ENCODE measurements around the gene MYDGF. TPM values are rescaled to one million over a fixed set of nuclear protein-coding genes. Genes with fewer than 3 reads are reported as not detected.
A peak's percentile ranks its signal among the peaks of the same experiment; 100 is the strongest.
"Not testable (repeated sequence)": the region's sequence is repeated elsewhere in the genome, so short reads cannot be mapped to it uniquely, and the experiment has no call there.

The MYDGF gene
- total RNA-seq, 1 experiment from 2014 or later, result 250 TPM

GRCh38 chr19:4693471-4694121, 23.5 kb upstream of the MYDGF start:
- Histone ChIP-seq H3K9me3 (replicated peaks) (no peaks in the 10 kb centered on the region), H3K27ac (peak overlapping the region; percentile 41; the same call in 1 of the 2 replicates), H3K4me1 (replicated peaks) (peaks cover 45% of the 10 kb centered on the region), H3K4me3 (no peak overlapping the region), H3K36me3 (peaks cover 91% of the 10 kb centered on the region), H3K27me3 (replicated peaks) (no peaks in the 10 kb centered on the region)
- DNase-seq (ENCODE audit: low read depth in 1 of 2, low spot score in 2 of 2), result no peak

DNA sequence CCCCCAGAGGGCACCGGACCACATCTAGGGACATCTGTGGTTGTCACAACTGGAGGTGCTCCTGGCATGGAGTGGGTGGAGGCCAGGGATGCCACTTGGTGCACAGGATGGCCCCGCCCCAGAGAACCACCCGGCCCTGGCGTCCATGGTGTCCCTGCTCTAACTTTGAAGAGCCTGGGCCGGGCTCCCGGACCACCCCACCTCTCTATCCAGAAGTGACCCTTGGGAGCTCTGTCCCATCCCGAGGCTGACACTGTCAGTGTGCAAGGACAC, 22.9 kb upstream of the MYDGF start:
- H3K4me1 ChIP-seq (replicated peaks), result peaks cover 43% of the 10 kb centered on the region
- H3K27ac ChIP-seq, result no peak overlapping the region
- H3K36me3 ChIP-seq, result peaks cover 91% of the 10 kb centered on the region
- no peaks in the 10 kb centered on the region for H3K27me3 ChIP-seq (replicated peaks)
- H3K9me3 ChIP-seq (replicated peaks), result no peaks in the 10 kb centered on the region
- no peak for DNase-seq (ENCODE audit: low read depth in 1 of 2, low spot score in 2 of 2)
- H3K4me3 ChIP-seq, result no peak overlapping the region

DNA sequence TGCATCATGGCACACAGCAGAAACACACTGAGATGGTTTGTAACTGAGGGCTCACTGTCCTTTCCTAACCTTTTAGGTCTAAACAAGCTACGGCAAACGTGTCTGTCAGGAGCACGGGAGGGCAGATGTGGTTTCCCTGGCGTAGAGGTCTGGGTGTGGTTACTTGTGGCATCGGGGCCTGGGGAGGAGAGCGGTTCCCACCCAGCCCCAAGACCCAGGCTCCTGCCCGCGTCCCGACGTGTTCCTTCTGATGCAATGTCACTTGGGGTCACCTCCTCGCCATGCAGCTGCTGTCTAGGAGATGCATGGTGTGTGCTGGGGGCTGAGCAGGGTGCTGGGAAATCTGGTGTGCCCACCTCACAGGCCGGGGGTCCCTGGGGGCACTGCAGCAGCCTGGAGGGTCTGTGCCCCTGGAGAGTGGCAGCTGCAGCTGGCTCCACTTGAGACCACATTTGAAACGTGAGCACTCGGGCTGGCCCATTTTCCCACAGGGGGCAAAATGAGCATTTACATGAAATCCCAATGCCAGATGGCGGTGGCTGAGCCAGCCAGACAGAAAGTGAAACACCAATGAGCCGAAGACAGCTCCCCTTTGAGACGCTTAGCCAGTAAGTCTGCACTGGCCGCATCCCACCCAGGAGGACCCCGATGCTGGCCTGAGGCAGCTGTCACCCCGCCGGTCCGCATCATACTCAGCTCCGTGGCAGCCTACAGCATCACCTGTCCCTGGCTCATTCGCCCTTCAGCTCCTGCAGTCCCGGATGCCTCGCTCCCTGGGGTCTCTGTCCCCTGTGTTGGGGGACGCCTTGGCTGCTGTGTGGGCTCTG, 22.3 kb upstream of the MYDGF start:
- H3K4me1 ChIP-seq (replicated peaks), result peaks cover 37% of the 10 kb centered on the region
- peaks cover 91% of the 10 kb centered on the region for H3K36me3 ChIP-seq
- H3K27me3 ChIP-seq (replicated peaks), result no peaks in the 10 kb centered on the region
- H3K27ac ChIP-seq, result no peak overlapping the region
- no peaks in the 10 kb centered on the region for H3K9me3 ChIP-seq (replicated peaks)
- H3K4me3 ChIP-seq, result no peak overlapping the region
- no peak for DNase-seq (ENCODE audit: low read depth in 1 of 2, low spot score in 2 of 2)

- no peak overlapping the region for H3K4me3 ChIP-seq
- DNase-seq (ENCODE audit: low read depth in 1 of 2, low spot score in 2 of 2), result no peak
- H3K36me3 ChIP-seq, result peaks cover 94% of the 10 kb centered on the region
Measured at GRCh38 chr19:4691373-4691772, 21.2 kb upstream of the MYDGF start.

DNA sequence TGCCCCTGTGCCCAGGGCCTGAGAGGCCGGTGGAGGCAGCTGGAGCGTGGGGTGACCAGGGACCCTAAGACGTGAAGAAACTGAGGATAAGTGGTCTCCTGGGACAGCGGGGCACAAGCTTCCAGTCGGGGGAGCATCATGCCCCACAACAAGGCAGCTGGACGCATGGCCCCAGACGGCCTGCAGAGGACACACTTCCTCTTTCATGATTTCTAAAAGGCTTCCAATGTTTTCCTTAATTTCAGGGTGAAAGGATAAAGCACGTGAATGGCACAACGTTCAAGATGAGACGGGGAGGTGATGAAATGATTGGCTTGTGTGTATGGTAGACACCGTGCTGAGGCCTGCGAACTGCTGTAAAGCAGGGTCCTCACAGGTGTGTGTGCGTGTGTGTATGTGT, 20.2 kb upstream of the MYDGF start:
- Histone ChIP-seq H3K27ac (no peak overlapping the region), H3K9me3 (replicated peaks) (no peaks in the 10 kb centered on the region), H3K27me3 (replicated peaks) (no peaks in the 10 kb centered on the region), H3K4me3 (no peak overlapping the region), H3K4me1 (replicated peaks) (peaks cover 19% of the 10 kb centered on the region), H3K36me3 (peaks cover 89% of the 10 kb centered on the region)
- no peak for DNase-seq (ENCODE audit: low read depth in 1 of 2, low spot score in 2 of 2)

More at GRCh38 chr19:4691373-4691772, 21.2 kb upstream of the MYDGF start:
- H3K27me3 ChIP-seq (replicated peaks), result no peaks in the 10 kb centered on the region
- H3K27ac ChIP-seq, result no peak overlapping the region
- H3K4me1 ChIP-seq (replicated peaks), result peaks cover 27% of the 10 kb centered on the region
- no peaks in the 10 kb centered on the region for H3K9me3 ChIP-seq (replicated peaks)

DNA sequence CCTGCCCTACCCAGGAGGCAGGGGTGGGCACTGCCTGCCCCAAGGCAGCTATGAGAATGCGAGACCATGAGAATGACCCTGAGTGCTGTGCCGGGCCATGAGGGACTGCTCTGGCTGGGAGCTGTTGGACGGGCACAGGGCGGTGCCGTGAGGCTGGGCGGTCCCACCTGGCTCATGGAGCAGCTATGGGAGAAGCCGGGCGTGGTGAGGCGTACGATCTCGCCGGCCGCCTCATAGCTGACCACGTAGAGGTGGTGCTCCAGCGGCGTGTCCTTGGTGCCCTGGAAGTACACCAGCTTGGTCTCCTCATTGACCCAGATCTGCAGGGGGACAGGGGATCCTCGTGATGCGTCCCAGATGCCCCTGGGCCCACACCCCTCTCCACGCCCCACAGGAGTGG, 19.3 kb upstream of the MYDGF start:
- Histone ChIP-seq H3K9me3 (replicated peaks) (no peaks in the 10 kb centered on the region), H3K36me3 (peaks cover 87% of the 10 kb centered on the region), H3K27me3 (replicated peaks) (no peaks in the 10 kb centered on the region), H3K4me3 (no peak overlapping the region), H3K4me1 (replicated peaks) (peaks cover 10% of the 10 kb centered on the region), H3K27ac (no peak overlapping the region)
- DNase-seq (ENCODE audit: low read depth in 1 of 2, low spot score in 2 of 2), result no peak

- DNase-seq (ENCODE audit: low read depth in 1 of 2, low spot score in 2 of 2), result no peak
- Histone ChIP-seq H3K36me3 (peaks cover 87% of the 10 kb centered on the region), H3K9me3 (replicated peaks) (no peaks in the 10 kb centered on the region), H3K4me1 (replicated peaks) (peaks cover 2% of the 10 kb centered on the region), H3K27me3 (replicated peaks) (no peaks in the 10 kb centered on the region), H3K4me3 (no peak overlapping the region), H3K27ac (no peak overlapping the region)
Measured at GRCh38 chr19:4688587-4688986, 18.4 kb upstream of the MYDGF start.

GRCh38 chr19:4687396-4687795, 17.3 kb upstream of the MYDGF start:
- no peak for DNase-seq (ENCODE audit: low read depth in 1 of 2, low spot score in 2 of 2)
- H3K36me3 ChIP-seq, result peaks cover 87% of the 10 kb centered on the region
- H3K4me1 ChIP-seq (replicated peaks), result no peaks in the 10 kb centered on the region
- H3K27me3 ChIP-seq (replicated peaks), result no peaks in the 10 kb centered on the region
- H3K4me3 ChIP-seq, result no peak overlapping the region
- no peaks in the 10 kb centered on the region for H3K9me3 ChIP-seq (replicated peaks)
- no peak overlapping the region for H3K27ac ChIP-seq

DNA sequence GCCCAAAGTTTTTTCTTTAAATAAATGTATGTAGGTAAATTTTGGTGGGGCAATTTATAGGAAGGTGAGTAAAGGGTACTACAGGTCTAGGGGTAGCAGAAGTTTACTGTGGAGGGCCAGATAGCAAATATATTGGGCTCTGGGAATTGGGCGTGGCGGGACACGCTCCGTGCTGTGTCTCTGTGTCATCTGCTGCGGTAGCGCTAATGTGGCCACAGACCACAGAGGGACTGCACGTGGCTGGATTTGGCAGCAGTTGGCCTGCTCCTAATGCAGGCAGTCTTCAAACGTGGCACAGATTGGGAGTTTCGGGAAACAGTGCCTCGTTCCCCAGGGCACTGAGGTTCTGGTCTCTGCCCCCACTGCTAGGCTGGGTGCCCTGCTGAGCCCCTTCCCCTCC, 16.6 kb upstream of the MYDGF start:
- no peaks in the 10 kb centered on the region for H3K4me1 ChIP-seq (replicated peaks)
- DNase-seq (ENCODE audit: low read depth in 1 of 2, low spot score in 2 of 2), result no peak
- H3K9me3 ChIP-seq (replicated peaks), result no peaks in the 10 kb centered on the region
- H3K27ac ChIP-seq, result no peak overlapping the region
- no peaks in the 10 kb centered on the region for H3K27me3 ChIP-seq (replicated peaks)
- peaks cover 86% of the 10 kb centered on the region for H3K36me3 ChIP-seq
- H3K4me3 ChIP-seq, result no peak overlapping the region

- no peaks in the 10 kb centered on the region for H3K27me3 ChIP-seq (replicated peaks)
- DNase-seq (ENCODE audit: low read depth in 1 of 2, low spot score in 2 of 2), result no peak
- H3K36me3 ChIP-seq, result peaks cover 79% of the 10 kb centered on the region
- no peak overlapping the region for H3K4me3 ChIP-seq
- H3K9me3 ChIP-seq (replicated peaks), result no peaks in the 10 kb centered on the region
- H3K4me1 ChIP-seq (replicated peaks), result no peaks in the 10 kb centered on the region
- no peak overlapping the region for H3K27ac ChIP-seq
Measured at GRCh38 chr19:4684312-4685095, 14.4 kb upstream of the MYDGF start.

DNA sequence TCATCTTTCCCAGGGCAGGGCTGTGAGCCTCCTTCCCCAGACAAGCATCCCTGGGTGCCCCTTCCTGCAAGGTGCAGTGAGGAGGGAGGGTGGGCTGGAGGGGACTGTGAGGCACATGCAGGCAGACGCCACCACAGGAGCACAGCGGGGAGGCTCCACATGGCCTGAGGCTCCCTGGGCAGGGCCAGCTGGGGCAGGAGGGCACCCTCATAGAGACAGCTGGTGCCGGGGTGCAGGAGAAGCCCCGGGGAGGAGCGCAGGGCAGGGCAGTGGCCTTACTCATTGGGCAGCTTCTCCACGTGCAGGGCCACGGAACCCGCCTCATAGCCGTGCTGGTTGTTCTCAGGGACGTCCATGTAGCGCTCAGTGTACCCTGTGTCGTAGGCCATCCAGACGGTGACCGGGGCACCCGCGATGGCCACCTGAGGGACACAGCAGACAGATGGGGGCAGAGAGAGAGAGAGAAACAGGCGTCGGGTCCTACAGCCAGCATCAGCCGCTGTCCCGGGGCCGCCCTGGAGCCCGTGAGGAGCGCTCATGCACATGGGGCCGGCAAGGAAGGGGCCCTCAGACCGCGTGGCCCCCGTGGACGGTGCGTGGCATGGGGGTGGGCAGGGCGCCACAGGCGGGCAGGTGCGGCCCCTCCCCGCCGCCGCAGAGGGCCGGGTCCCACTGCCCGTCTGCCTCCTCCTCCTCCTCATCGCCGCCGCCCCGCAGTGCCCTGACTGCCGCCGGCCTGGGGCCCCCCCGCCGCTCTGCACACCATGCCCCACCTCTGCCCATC, 12.5 kb upstream of the MYDGF start:
- no peak for DNase-seq (ENCODE audit: low read depth in 1 of 2, low spot score in 2 of 2)
- Histone ChIP-seq H3K36me3 (peaks cover 78% of the 10 kb centered on the region), H3K9me3 (replicated peaks) (no peaks in the 10 kb centered on the region), H3K4me3 (no peak overlapping the region), H3K4me1 (replicated peaks) (no peaks in the 10 kb centered on the region), H3K27me3 (replicated peaks) (no peaks in the 10 kb centered on the region), H3K27ac (no peak overlapping the region)

DNA sequence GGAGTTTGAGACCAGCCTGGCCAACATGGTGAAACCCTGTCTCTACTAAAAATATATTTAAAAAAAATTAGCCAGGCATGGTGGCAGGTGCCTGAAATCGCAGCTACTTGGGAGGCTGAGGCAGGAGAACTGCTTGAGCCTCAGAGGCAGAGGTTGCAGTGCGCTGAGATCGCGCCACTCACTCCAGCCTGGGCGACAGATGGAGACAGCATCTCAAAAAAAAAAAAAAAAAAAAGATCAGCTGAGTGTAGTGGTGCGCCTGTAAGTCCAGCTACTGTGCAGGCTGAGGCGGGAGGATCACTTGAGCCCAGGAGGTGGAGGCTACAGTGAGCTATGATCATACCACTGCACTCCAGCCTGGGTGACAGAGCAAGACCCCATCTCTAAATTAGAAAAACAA, 9.9 kb upstream of the MYDGF start:
- not testable (repeated sequence) for H3K27ac ChIP-seq; DNase-seq (ENCODE audit: low read depth in 1 of 2, low spot score in 2 of 2); H3K27me3 ChIP-seq (replicated peaks); H3K4me3 ChIP-seq; H3K4me1 ChIP-seq (replicated peaks); H3K9me3 ChIP-seq (replicated peaks)
- peaks cover 82% of the 10 kb centered on the region for H3K36me3 ChIP-seq

DNA sequence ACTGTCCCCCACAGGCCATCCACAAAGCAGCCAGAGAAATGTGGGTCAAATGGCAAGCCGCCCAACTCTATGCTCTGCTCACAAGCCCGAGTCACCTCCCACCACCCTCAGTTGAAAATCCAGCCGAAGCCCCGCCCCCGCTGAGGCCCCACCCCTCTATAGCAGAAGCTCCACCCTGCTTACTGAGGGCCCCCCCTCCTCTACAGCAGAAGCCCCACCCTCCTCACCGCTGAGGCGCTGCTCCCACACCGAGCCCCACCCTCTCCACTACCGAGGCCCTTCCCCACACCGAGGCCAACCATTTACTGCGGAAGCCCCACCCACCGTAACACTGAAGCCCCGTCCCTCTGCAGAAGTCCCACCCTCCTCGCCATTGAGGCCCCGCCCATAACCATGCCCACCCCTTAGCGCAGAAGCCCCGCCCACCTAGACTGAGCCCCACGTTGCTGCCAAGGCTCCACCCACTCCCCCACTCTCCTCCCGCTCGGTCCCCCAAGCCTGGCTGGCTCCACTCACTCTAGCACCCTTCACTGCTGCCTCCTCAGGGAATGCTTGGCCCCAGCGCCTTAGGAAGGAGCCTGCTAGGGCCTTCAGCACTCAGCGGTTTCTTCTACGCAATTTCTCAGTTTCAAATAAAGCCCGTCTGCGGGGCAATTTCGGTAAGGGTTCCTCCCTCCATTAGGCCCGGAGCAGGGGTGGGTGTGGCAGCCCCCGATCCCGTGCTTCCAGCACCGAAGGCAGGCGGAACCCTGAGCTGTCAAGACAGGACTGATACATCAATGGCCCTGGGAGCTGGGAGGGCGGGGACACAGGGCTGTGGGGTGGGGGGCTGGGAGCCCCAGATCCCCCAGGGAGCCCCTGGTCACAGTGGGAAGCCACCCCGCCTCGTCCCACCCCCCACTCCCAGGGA, 9.0 kb upstream of the MYDGF start:
- DNase-seq (ENCODE audit: low read depth in 1 of 2, low spot score in 2 of 2), result no peak
- Histone ChIP-seq H3K27ac (no peak overlapping the region), H3K27me3 (replicated peaks) (no peaks in the 10 kb centered on the region), H3K4me3 (no peak overlapping the region), H3K9me3 (replicated peaks) (no peaks in the 10 kb centered on the region), H3K36me3 (peaks cover 73% of the 10 kb centered on the region), H3K4me1 (replicated peaks) (no peaks in the 10 kb centered on the region)
